IMR-90 (cell line): ENCODE measurements around the gene AUH. TPM values are rescaled to one million over a fixed set of nuclear protein-coding genes. Genes with fewer than 3 reads are reported as not detected.

Source experiments
- ATAC-seq: fragments of 200-7000 bp; cut with Tn5 transposase; 2 replicates; pipeline ENCODE4 v1.9.1; 2020; ENCODE audit warnings: low read depth, mild to moderate bottlenecking, moderate library complexity
- BruUV-seq: library from RNA; stranded (reverse); fragments of 400-500 nt; replicated peaks from 2 replicates; lab custom pipeline; 2021; lab: Mats Ljungman, UMichigan
- CTCF ChIA-PET: fragments of 300-600 bp; formaldehyde crosslinking; extraction: SDS; loops from one replicate; lab custom pipeline; 2021; ENCODE audit warnings: antibody characterized with exemption; lab: Yijun Ruan, JAX
- POLR2A ChIA-PET: fragments of 300-600 bp; sonication (Branson Sonifier 250); formaldehyde crosslinking; loops from one replicate; lab custom pipeline; 2022; ENCODE audit warnings: antibody characterized with exemption; ENCODE audit not compliant: unreplicated experiment; lab: Charles Lee
- DNase-seq: peaks from one replicate; pipeline ENCODE4 v3.0.0; 2013
- H2AFZ ChIP-seq: replicated peaks from 2 replicates; pipeline ENCODE3; 2013; ENCODE audit warnings: low read length, mild to moderate bottlenecking; ENCODE audit not compliant: poor library complexity
- H2AK5ac ChIP-seq: 2 replicates; pipeline ENCODE4 v1.6.1; 2013; ENCODE audit warnings: low read depth, low read length, inconsistent platforms
- H2AK9ac ChIP-seq: replicated peaks from 2 replicates; pipeline ENCODE3; 2013; ENCODE audit warnings: mild to moderate bottlenecking, low read depth, low read length, moderate library complexity; ENCODE audit not compliant: poor library complexity
- H2BK120ac ChIP-seq: 2 replicates; pipeline ENCODE4 v1.6.1; 2013; ENCODE audit warnings: low read depth, low read length, inconsistent platforms
- H2BK15ac ChIP-seq: 3 replicates; pipeline ENCODE4 v1.6.1; 2013; ENCODE audit warnings: low read depth, low read length, inconsistent platforms
- H2BK20ac ChIP-seq: 2 replicates; pipeline ENCODE4 v1.6.1; 2013; ENCODE audit warnings: low read depth, mild to moderate bottlenecking, inconsistent platforms, low read length, moderate library complexity
- H2BK5ac ChIP-seq: 2 replicates; pipeline ENCODE4 v1.6.1; 2013; ENCODE audit warnings: mild to moderate bottlenecking, low read depth, low read length, inconsistent platforms; ENCODE audit not compliant: poor library complexity, severe bottlenecking
- H3K14ac ChIP-seq: replicated peaks from 2 replicates; pipeline ENCODE4 v1.6.1; 2013; ENCODE audit warnings: low read depth, low read length, inconsistent platforms
- H3K18ac ChIP-seq: 2 replicates; pipeline ENCODE4 v1.6.1; 2013; ENCODE audit warnings: low read depth, low read length, control low read depth
- H3K23ac ChIP-seq: 2 replicates; pipeline ENCODE4 v1.6.1; 2013; ENCODE audit warnings: low read depth, low read length, inconsistent platforms
- H3K27ac ChIP-seq: 2 replicates; pipeline ENCODE4 v1.5.1; 2013; ENCODE audit warnings: mild to moderate bottlenecking, control low read depth, low read length; ENCODE audit not compliant: insufficient read depth
- H3K27me3 ChIP-seq: 2 replicates; pipeline ENCODE4 v1.6.1; 2013; ENCODE audit warnings: low read length; ENCODE audit not compliant: control insufficient read depth, insufficient read depth
- H3K36me3 ChIP-seq: 2 replicates; pipeline ENCODE4 v1.6.1; 2013; ENCODE audit warnings: low read length, mixed read lengths; ENCODE audit not compliant: control insufficient read depth, insufficient read depth
- H3K4ac ChIP-seq: 2 replicates; pipeline ENCODE4 v1.6.1; 2013; ENCODE audit warnings: low read depth, low read length, inconsistent platforms
- H3K4me1 ChIP-seq: 2 replicates; pipeline ENCODE4 v1.6.1; 2013; ENCODE audit warnings: low read length, mixed read lengths; ENCODE audit not compliant: control insufficient read depth, insufficient read depth
- H3K4me2 ChIP-seq: 2 replicates; pipeline ENCODE4 v1.6.1; 2013; ENCODE audit warnings: low read depth, mild to moderate bottlenecking, control low read depth, low read length, moderate library complexity
- H3K4me3 ChIP-seq: 2 replicates; pipeline ENCODE4 v1.5.1; 2013; ENCODE audit warnings: low read depth, mild to moderate bottlenecking, control low read depth, low read length, moderate library complexity; ENCODE audit not compliant: insufficient read depth
- H3K56ac ChIP-seq: 2 replicates; pipeline ENCODE4 v1.6.1; 2013; ENCODE audit warnings: low read length, inconsistent platforms; ENCODE audit not compliant: insufficient read depth; ENCODE audit errors: extremely low read depth
- H3K79me1 ChIP-seq, 2 experiments: 2 replicates each; pipeline ENCODE4 v1.6.1; 2013; ENCODE audit warnings: low read length in 2 of 2, inconsistent platforms in 1 of 2, low read depth in 1 of 2
- H3K9ac ChIP-seq: 2 replicates; pipeline ENCODE4 v1.6.1; 2013; ENCODE audit warnings: low read depth, low read length, control low read depth
- H3K9me1 ChIP-seq: 2 replicates; pipeline ENCODE4 v1.6.1; 2013; ENCODE audit warnings: low read length, inconsistent platforms; ENCODE audit not compliant: insufficient read depth
- H3K9me3 ChIP-seq: 2 replicates; pipeline ENCODE4 v1.6.1; 2013; ENCODE audit warnings: low read length; ENCODE audit not compliant: control insufficient read depth, insufficient read depth
- H4K20me1 ChIP-seq: 2 replicates; pipeline ENCODE4 v1.6.1; 2013; ENCODE audit warnings: low read length, inconsistent platforms; ENCODE audit not compliant: insufficient read depth
- H4K5ac ChIP-seq: 2 replicates; pipeline ENCODE4 v1.6.1; 2013; ENCODE audit warnings: mild to moderate bottlenecking, low read depth, low read length, control low read depth
- H4K8ac ChIP-seq, 2 experiments: 2 replicates each; pipeline ENCODE4 v1.6.1; 2013; ENCODE audit warnings: low read depth in 2 of 2, low read length in 2 of 2, control low read depth in 1 of 2, inconsistent platforms in 1 of 2
- H4K91ac ChIP-seq: 2 replicates; pipeline ENCODE4 v1.6.1; 2013; ENCODE audit warnings: low read depth, low read length, inconsistent platforms; ENCODE audit not compliant: insufficient read depth
- BHLHE40 ChIP-seq: fragments of 150-350 bp; IDR thresholded peaks from 2 replicates; pipeline ENCODE4 v1.6.1; 2016; ENCODE audit warnings: mild to moderate bottlenecking, low read depth, low read length
- CEBPB ChIP-seq: IDR thresholded peaks from 2 replicates; pipeline ENCODE4 v1.6.1; 2012; ENCODE audit warnings: low read depth, low read length, improper control_type of control experiment
- CHD1 ChIP-seq: IDR thresholded peaks from 2 replicates; pipeline ENCODE4 v1.6.1; 2012; ENCODE audit warnings: low read depth, low read length, improper control_type of control experiment
- FOS ChIP-seq: fragments of 150-350 bp; IDR thresholded peaks from 2 replicates; pipeline ENCODE4 v1.6.1; 2016; ENCODE audit warnings: low read depth, low read length
- MAFK ChIP-seq: IDR thresholded peaks from 2 replicates; pipeline ENCODE4 v1.6.1; 2012; ENCODE audit warnings: low read depth, low read length, improper control_type of control experiment
- MAZ ChIP-seq: IDR thresholded peaks from 2 replicates; pipeline ENCODE4 v1.6.1; 2012; ENCODE audit warnings: low read depth, mild to moderate bottlenecking, low read length, improper control_type of control experiment, moderate library complexity, borderline replicate concordance
- MXI1 ChIP-seq: IDR thresholded peaks from 2 replicates; pipeline ENCODE4 v1.6.1; 2012; ENCODE audit warnings: low read depth, mild to moderate bottlenecking, low read length, moderate library complexity, borderline replicate concordance
- NFE2L2 ChIP-seq: fragments of 150-350 bp; IDR thresholded peaks from 2 replicates; pipeline ENCODE4 v1.6.1; 2016; ENCODE audit warnings: low read depth, mild to moderate bottlenecking, low read length
- POLR2A ChIP-seq: IDR thresholded peaks from 2 replicates; pipeline ENCODE4 v1.6.1; 2012; ENCODE audit warnings: mild to moderate bottlenecking, low read depth, low read length
- RAD21 ChIP-seq: IDR thresholded peaks from 2 replicates; pipeline ENCODE4 v1.6.1; 2012; ENCODE audit warnings: low read length, improper control_type of control experiment
- RCOR1 ChIP-seq: IDR thresholded peaks from 2 replicates; pipeline ENCODE4 v1.6.1; 2012; ENCODE audit warnings: mild to moderate bottlenecking, low read length, improper control_type of control experiment; ENCODE audit not compliant: insufficient replicate concordance
- RFX5 ChIP-seq: IDR thresholded peaks from 2 replicates; pipeline ENCODE4 v1.8.0; 2012; ENCODE audit warnings: low read depth, mild to moderate bottlenecking, low read length, moderate library complexity
- SMC3 ChIP-seq: fragments of 150-350 bp; IDR thresholded peaks from 2 replicates; pipeline ENCODE4 v1.6.1; 2016; ENCODE audit warnings: low read depth, mild to moderate bottlenecking, antibody characterized with exemption, low read length, moderate library complexity
- WGBS, 2 experiments: methylation state at CpG; one replicate each; pipeline versions ENCODE4 v1.1.5 to v1.1.7; 2013; ENCODE audit warnings: missing lambda C conversion rate in 2 of 2; ENCODE audit not compliant: insufficient read length in 1 of 2; ENCODE audit errors: extremely low coverage in 2 of 2; 5-methylcytosine and 5-hydroxymethylcytosine counted together
- dilution Hi-C: fragments of 300-500 bp; cut with HindIII; formaldehyde crosslinking; loops from one replicate; pipeline ENCODE4 v1.14.3; 2018; ENCODE audit warnings: low sequenced_read_pairs; ENCODE audit not compliant: unreplicated experiment
- in situ Hi-C: fragments of 300-500 bp; cut with MboI; formaldehyde crosslinking; loops from 3 replicates; pipeline ENCODE4 v1.14.3; 2019; ENCODE audit warnings: low sequenced_read_pairs, inconsistent platforms, mixed read lengths
- intact Hi-C: fragments of 100-400 bp; cut with micrococcal nuclease; formaldehyde crosslinking; loops from 2 replicates; pipeline ENCODE4 v1.10.0; 2022
- polyA plus RNA-seq, 3 experiments: library from polyadenylated mRNA; depleted of rRNA; stranded (reverse); fragments of >200 nt; gene quantifications; 2 replicates each; pipeline ENCODE4 v1.2.3, GENCODE V29; 2012; ENCODE audit warnings: low replicate concordance in 1 of 3
- total RNA-seq: library from RNA; depleted of rRNA; stranded (reverse); fragments of >200 nt; gene quantifications from 2 replicates; pipeline ENCODE4 v1.2.3, GENCODE V29; 2012
- TF ChIP-seq, protein P1 (sequence below): conservative IDR thresholded peaks from 2 replicates; pipeline ENCODE4 v1.5.1; 2012; ENCODE audit warnings: mild to moderate bottlenecking, low read depth, low read length, improper control_type of control experiment
- TF ChIP-seq, protein P2 (sequence below): fragments of 150-350 bp; IDR thresholded peaks from 2 replicates; pipeline ENCODE4 v1.6.1; 2017; ENCODE audit warnings: mild to moderate bottlenecking, antibody characterized with exemption, low read length, low read depth
- TF ChIP-seq, protein P3 (sequence below): fragments of 150-350 bp; IDR thresholded peaks from 2 replicates; pipeline ENCODE4 v1.6.1; 2016; ENCODE audit warnings: low read depth, mild to moderate bottlenecking, low read length, moderate library complexity, borderline replicate concordance

The AUH gene
- total and polyA plus RNA-seq, 2 of the 4 experiments (the other 2 are of a cell fraction) = 5.9 to 8.1 TPM

DNA sequence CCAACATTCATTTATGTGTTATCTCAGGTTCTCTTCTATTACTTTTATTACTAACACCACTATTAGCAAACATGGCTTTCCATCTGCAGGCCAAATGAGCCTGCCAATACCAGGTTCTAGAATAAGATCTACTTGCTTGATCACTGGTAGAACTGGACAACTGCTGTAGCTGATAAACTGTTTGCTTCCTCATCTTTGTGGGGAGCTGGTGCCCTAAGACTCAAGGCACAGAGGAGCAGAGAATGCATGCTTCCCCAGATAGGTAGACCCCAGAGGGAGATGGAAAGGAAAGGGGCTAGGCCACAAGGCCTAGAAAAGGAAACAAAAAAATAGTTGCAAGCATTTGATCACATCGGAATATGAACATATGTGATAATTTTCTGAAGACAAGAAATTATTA, 30.7 kb upstream of the AUH start:
- Histone ChIP-seq H3K56ac (no peak overlapping the region), H3K9me1 (peaks cover 8% of the 10 kb centered on the region; the same call in 1 of the 2 replicates), H4K91ac (no peak overlapping the region), H2BK120ac (no peak overlapping the region), H4K20me1 (no peaks in the 10 kb centered on the region), H3K27ac (no peak overlapping the region), H2BK15ac (no peak overlapping the region), H3K4me1 (peaks cover 9% of the 10 kb centered on the region), H3K14ac (no peak overlapping the region), H2BK5ac (no peak overlapping the region), H4K8ac (no peak overlapping the region), H3K9me3 (no peaks in the 10 kb centered on the region), H3K23ac (no peak overlapping the region), H3K36me3 (no peaks in the 10 kb centered on the region), H3K4me3 (no peak overlapping the region), H3K9ac (no peak overlapping the region), H3K18ac (no peak overlapping the region), H3K79me1 (peaks cover 0 to 4% of the 10 kb centered on the region in 2 experiments; a peak in 1 of 4 replicates), H2AFZ (no peak overlapping the region), H4K5ac (no peak overlapping the region), H2BK20ac (no peak overlapping the region), H2AK9ac (no peak overlapping the region), H2AK5ac (peak overlapping the region; percentile 66; the same call in 1 of the 2 replicates), H3K27me3 (no peaks in the 10 kb centered on the region), H3K4ac (no peak overlapping the region), H3K4me2 (no peak overlapping the region)
- no CpG with 5 or more reads among the region's 1 CpG for WGBS, 2 experiments
- ATAC-seq (no peak), DNase-seq (no peak)
- intact Hi-C loops = no loop called here
- POLR2A ChIA-PET = no interaction called here
- no TSS peak for BruUV-seq
- dilution Hi-C loops = no loop called here
- CTCF ChIA-PET = no interaction called here
- in situ Hi-C loops = no loop called here
- TF ChIP-seq NFE2L2 (no peak), BHLHE40 (no peak), CHD1 (no peak), FOS (no peak), POLR2A (no peak), MAFK (no peak), RCOR1 (no peak), SMC3 (no peak), CEBPB (no peak), RAD21 (no peak), MXI1 (no peak), RFX5 (no peak), MAZ (no peak)
- TF ChIP-seq, protein P1, sequence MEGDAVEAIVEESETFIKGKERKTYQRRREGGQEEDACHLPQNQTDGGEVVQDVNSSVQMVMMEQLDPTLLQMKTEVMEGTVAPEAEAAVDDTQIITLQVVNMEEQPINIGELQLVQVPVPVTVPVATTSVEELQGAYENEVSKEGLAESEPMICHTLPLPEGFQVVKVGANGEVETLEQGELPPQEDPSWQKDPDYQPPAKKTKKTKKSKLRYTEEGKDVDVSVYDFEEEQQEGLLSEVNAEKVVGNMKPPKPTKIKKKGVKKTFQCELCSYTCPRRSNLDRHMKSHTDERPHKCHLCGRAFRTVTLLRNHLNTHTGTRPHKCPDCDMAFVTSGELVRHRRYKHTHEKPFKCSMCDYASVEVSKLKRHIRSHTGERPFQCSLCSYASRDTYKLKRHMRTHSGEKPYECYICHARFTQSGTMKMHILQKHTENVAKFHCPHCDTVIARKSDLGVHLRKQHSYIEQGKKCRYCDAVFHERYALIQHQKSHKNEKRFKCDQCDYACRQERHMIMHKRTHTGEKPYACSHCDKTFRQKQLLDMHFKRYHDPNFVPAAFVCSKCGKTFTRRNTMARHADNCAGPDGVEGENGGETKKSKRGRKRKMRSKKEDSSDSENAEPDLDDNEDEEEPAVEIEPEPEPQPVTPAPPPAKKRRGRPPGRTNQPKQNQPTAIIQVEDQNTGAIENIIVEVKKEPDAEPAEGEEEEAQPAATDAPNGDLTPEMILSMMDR = no peak
- TF ChIP-seq, protein P2, sequence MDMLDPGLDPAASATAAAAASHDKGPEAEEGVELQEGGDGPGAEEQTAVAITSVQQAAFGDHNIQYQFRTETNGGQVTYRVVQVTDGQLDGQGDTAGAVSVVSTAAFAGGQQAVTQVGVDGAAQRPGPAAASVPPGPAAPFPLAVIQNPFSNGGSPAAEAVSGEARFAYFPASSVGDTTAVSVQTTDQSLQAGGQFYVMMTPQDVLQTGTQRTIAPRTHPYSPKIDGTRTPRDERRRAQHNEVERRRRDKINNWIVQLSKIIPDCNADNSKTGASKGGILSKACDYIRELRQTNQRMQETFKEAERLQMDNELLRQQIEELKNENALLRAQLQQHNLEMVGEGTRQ = no peak
- TF ChIP-seq, protein P3, sequence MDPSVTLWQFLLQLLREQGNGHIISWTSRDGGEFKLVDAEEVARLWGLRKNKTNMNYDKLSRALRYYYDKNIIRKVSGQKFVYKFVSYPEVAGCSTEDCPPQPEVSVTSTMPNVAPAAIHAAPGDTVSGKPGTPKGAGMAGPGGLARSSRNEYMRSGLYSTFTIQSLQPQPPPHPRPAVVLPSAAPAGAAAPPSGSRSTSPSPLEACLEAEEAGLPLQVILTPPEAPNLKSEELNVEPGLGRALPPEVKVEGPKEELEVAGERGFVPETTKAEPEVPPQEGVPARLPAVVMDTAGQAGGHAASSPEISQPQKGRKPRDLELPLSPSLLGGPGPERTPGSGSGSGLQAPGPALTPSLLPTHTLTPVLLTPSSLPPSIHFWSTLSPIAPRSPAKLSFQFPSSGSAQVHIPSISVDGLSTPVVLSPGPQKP = no peak
